Cortex of kidney (tissue), 1 donor: Measurements from ENCODE around the gene TBXAS1.
"Not testable (repeated sequence)": the region's sequence is repeated elsewhere in the genome, so short reads cannot be mapped to it uniquely, and the experiment has no call there.

Experiments used
- DNase-seq: peaks from one replicate; lab custom pipeline; 2025; lab: John Stamatoyannopoulos, UW

TBXAS1 gene

GRCh38 chr7:139889186-139889871 is 60.3 kb downstream of the TBXAS1 start:
- DNase-seq = no peak

- no peak for DNase-seq
Measured at GRCh38 chr7:139893461-139893860, 64.4 kb downstream of the TBXAS1 start.

- DNase-seq = no peak
Measured at GRCh38 chr7:139893999-139894398, 64.9 kb downstream of the TBXAS1 start.

- DNase-seq = no peak
Measured at GRCh38 chr7:139895141-139895829, 66.2 kb downstream of the TBXAS1 start.

GRCh38 chr7:139896288-139896687 is 67.2 kb downstream of the TBXAS1 start:
- DNase-seq = no peak

GRCh38 chr7:139896831-139897230 is 67.8 kb downstream of the TBXAS1 start:
- DNase-seq = no peak

GRCh38 chr7:139897422-139898090 is 68.5 kb downstream of the TBXAS1 start:
- no peak for DNase-seq

GRCh38 chr7:139898483-139898882 is 69.4 kb downstream of the TBXAS1 start:
- DNase-seq = no peak

GRCh38 chr7:139899328-139899955 is 70.4 kb downstream of the TBXAS1 start:
- DNase-seq = no peak

GRCh38 chr7:139900326-139900725 is 71.3 kb downstream of the TBXAS1 start:
- no peak for DNase-seq

GRCh38 chr7:139901056-139901795 is 72.2 kb downstream of the TBXAS1 start:
- DNase-seq = no peak

GRCh38 chr7:139901901-139902300 is 72.8 kb downstream of the TBXAS1 start:
- no peak for DNase-seq

- DNase-seq = no peak
Measured at GRCh38 chr7:139902436-139903102, 73.5 kb downstream of the TBXAS1 start.

- DNase-seq = not testable (repeated sequence)
Measured at GRCh38 chr7:139903103-139903477, 74.0 kb downstream of the TBXAS1 start.

GRCh38 chr7:139906879-139907278 is 77.8 kb downstream of the TBXAS1 start:
- no peak for DNase-seq

GRCh38 chr7:139908792-139909191 is 79.7 kb downstream of the TBXAS1 start:
- no peak for DNase-seq

- no peak for DNase-seq
Measured at GRCh38 chr7:139909379-139910050, 80.5 kb downstream of the TBXAS1 start.

- no peak for DNase-seq
Measured at GRCh38 chr7:139913021-139913844, 84.2 kb downstream of the TBXAS1 start.

GRCh38 chr7:139913845-139914135 is 84.7 kb downstream of the TBXAS1 start:
- DNase-seq = no peak
